HCT116 (cell line): ENCODE results near the gene ZNF433. TPM values are rescaled to one million over a fixed set of nuclear protein-coding genes. Genes with fewer than 3 reads are reported as not detected.
A peak's percentile ranks its signal among the peaks of the same experiment; 100 is the strongest.

Source experiments
- ATAC-seq: fragments of 200-7000 bp; cut with Tn5 transposase; 2 replicates; pipeline ENCODE4 v1.9.1; 2020; ENCODE audit warnings: mild to moderate bottlenecking, moderate library complexity
- BruUV-seq: library from RNA; stranded (reverse); fragments of 400-500 nt; replicated peaks from 2 replicates; lab custom pipeline; 2021; lab: Mats Ljungman, UMichigan
- CTCF ChIA-PET: fragments of 300-600 bp; sonication (Branson Sonifier 250); formaldehyde crosslinking; loops from one replicate; lab custom pipeline; 2021; ENCODE audit warnings: antibody characterized with exemption; lab: Charles Lee
- POLR2A ChIA-PET: fragments of 300-600, 350-600 bp; sonication (Branson Sonifier 250); formaldehyde crosslinking; loops from one replicate; lab custom pipeline; 2021; ENCODE audit warnings: antibody characterized with exemption; lab: Charles Lee
- RAD21 ChIA-PET, 2 experiments: fragments of 300-600 bp; sonication (Branson Sonifier 250); formaldehyde crosslinking; loops; one replicate each; lab custom pipeline; 2023; ENCODE audit warnings: low total read pairs in 2 of 2; ENCODE audit not compliant: uncharacterized antibody in 2 of 2, unreplicated experiment in 2 of 2, low non-redundant PET in 1 of 2; lab: Charles Lee
- DNase-seq: peaks from one replicate; pipeline ENCODE4 v3.0.0-alpha.2; 2010; ENCODE audit warnings: low read depth, low spot score
- H2AFZ ChIP-seq: fragments of 200-600 bp; shearing (Covaris generic), sonication (generic); 2 replicates; pipeline ENCODE4 v1.6.1; 2017; ENCODE audit warnings: low read depth, mixed run types, mixed read lengths, antibody characterized with exemption, low read length; ENCODE audit not compliant: poor library complexity, severe bottlenecking
- H3K27ac ChIP-seq: 2 replicates; pipeline ENCODE4 v1.5.1; 2012; ENCODE audit warnings: low read depth, low read length
- H3K27me3 ChIP-seq: fragments of 200-600 bp; sonication (generic); 2 replicates; pipeline ENCODE4 v1.6.1; 2016; ENCODE audit warnings: mixed run types, low read length, mixed read lengths; ENCODE audit not compliant: insufficient read depth
- H3K36me3 ChIP-seq, 2 experiments: fragments of 200-500 bp in 1 of 2; fragments of 200-600 bp in 1 of 2; sonication (Bioruptor generic) in 1 of 2; sonication (generic) in 1 of 2; 2 replicates each; pipeline versions ENCODE4 v1.5.1 to v1.6.1; 2014 to 2016; ENCODE audit warnings: low read length in 2 of 2, inconsistent platforms in 1 of 2, mixed read lengths in 1 of 2, mixed run types in 1 of 2; ENCODE audit not compliant: insufficient read depth in 2 of 2, control insufficient read depth in 1 of 2
- H3K4me1 ChIP-seq, 2 experiments: fragments of 200-600 bp in 1 of 2; sonication (generic) in 1 of 2; 2 replicates each; pipeline versions ENCODE4 v1.5.1 to v1.6.1; 2012 to 2017; ENCODE audit warnings: low read length in 2 of 2, inconsistent platforms in 1 of 2, mild to moderate bottlenecking in 1 of 2, mixed read lengths in 1 of 2, mixed run types in 1 of 2, moderate library complexity in 1 of 2; ENCODE audit not compliant: insufficient read depth in 2 of 2, control insufficient read depth in 1 of 2
- H3K4me2 ChIP-seq: fragments of 200-600 bp; sonication (generic); 2 replicates; pipeline ENCODE4 v1.6.1; 2017; ENCODE audit warnings: mixed run types, low read length, mixed read lengths
- H3K4me3 ChIP-seq, 2 experiments: fragments of 200-600 bp in 1 of 2; sonication (generic) in 1 of 2; replicated peaks in 1 of 2; 2 replicates each; pipeline ENCODE4 v1.5.1; 2011 to 2016; ENCODE audit warnings: low read length in 2 of 2, control low read depth in 1 of 2, low read depth in 1 of 2, mild to moderate bottlenecking in 1 of 2, mixed read lengths in 1 of 2, mixed run types in 1 of 2
- H3K79me2 ChIP-seq: fragments of 200-600 bp; sonication (generic); 2 replicates; pipeline ENCODE4 v1.6.1; 2017; ENCODE audit warnings: mild to moderate bottlenecking, mixed run types, low read length, moderate library complexity, mixed read lengths; ENCODE audit not compliant: insufficient read depth
- H3K9ac ChIP-seq: fragments of 200-600 bp; sonication (generic); 2 replicates; pipeline ENCODE4 v1.6.1; 2016; ENCODE audit warnings: low read length, mixed read lengths
- H3K9me2 ChIP-seq: fragments of 200-600 bp; sonication (generic), shearing (Covaris generic); 2 replicates; pipeline ENCODE4 v1.6.1; 2017; ENCODE audit warnings: mixed run types, mild to moderate bottlenecking, moderate library complexity; ENCODE audit not compliant: insufficient read depth
- H3K9me3 ChIP-seq, 2 experiments: fragments of 200-500 bp in 1 of 2; fragments of 200-600 bp in 1 of 2; sonication (Bioruptor generic) in 1 of 2; sonication (generic) in 1 of 2; 2 replicates each; pipeline ENCODE4 v1.6.1; 2014 to 2017; ENCODE audit warnings: low read length in 2 of 2, mixed read lengths in 2 of 2, inconsistent platforms in 1 of 2, low read depth in 1 of 2, mild to moderate bottlenecking in 1 of 2, mixed run types in 1 of 2, moderate library complexity in 1 of 2; ENCODE audit not compliant: control insufficient read depth in 1 of 2, insufficient read depth in 1 of 2
- H4K20me1 ChIP-seq: fragments of 200-600 bp; sonication (generic), shearing (Covaris generic); 2 replicates; pipeline ENCODE4 v1.6.1; 2017; ENCODE audit warnings: mixed run types, mild to moderate bottlenecking, moderate library complexity; ENCODE audit not compliant: insufficient read depth
- CEBPB ChIP-seq: IDR thresholded peaks from 2 replicates; pipeline ENCODE4 v1.6.1; 2012; ENCODE audit warnings: low read depth
- EGR1 ChIP-seq: IDR thresholded peaks from 2 replicates; pipeline ENCODE4 v1.6.1; 2012; ENCODE audit warnings: low read depth
- FOSL1 ChIP-seq: IDR thresholded peaks from 2 replicates; pipeline ENCODE4 v1.6.1; 2012; ENCODE audit warnings: low read depth
- JUND ChIP-seq: IDR thresholded peaks from 2 replicates; pipeline ENCODE4 v1.6.1; 2012
- POLR2AphosphoS5 ChIP-seq: IDR thresholded peaks from 2 replicates; pipeline ENCODE4 v1.6.1; 2011; ENCODE audit warnings: mild to moderate bottlenecking, low read depth, low read length, moderate library complexity
- REST ChIP-seq: IDR thresholded peaks from 2 replicates; pipeline ENCODE4 v1.6.1; 2012; ENCODE audit warnings: low read depth
- SIN3A ChIP-seq: IDR thresholded peaks from 2 replicates; pipeline ENCODE4 v1.6.1; 2012; ENCODE audit warnings: low read depth
- ZBTB33 ChIP-seq: IDR thresholded peaks from 2 replicates; pipeline ENCODE4 v1.6.1; 2011; ENCODE audit warnings: mild to moderate bottlenecking, low read length, moderate library complexity; ENCODE audit not compliant: insufficient replicate concordance; ENCODE audit errors: extremely low read depth
- ZNF274 ChIP-seq: fragments of 200-500 bp; sonication (Bioruptor generic); IDR thresholded peaks from 2 replicates; pipeline ENCODE4 v1.6.1; 2014; ENCODE audit warnings: mild to moderate bottlenecking, low read depth, low read length, inconsistent platforms
- intact Hi-C: fragments of 100-400 bp; cut with micrococcal nuclease; formaldehyde crosslinking; loops from 2 replicates; pipeline ENCODE4 v1.10.0; 2022
- total RNA-seq: library from RNA; stranded (reverse); gene quantifications from one replicate; pipeline ENCODE4 v1.2.1, GENCODE V29; 2021; ENCODE audit not compliant: unreplicated experiment

Gene ZNF433
- total RNA-seq, 1 experiment from 2014 or later, result not detected

- Histone ChIP-seq H3K4me2 (no peak overlapping the region), H2AFZ (no peak overlapping the region), H3K79me2 (no peaks in the 10 kb centered on the region), H3K27me3 (no peaks in the 10 kb centered on the region), H3K4me3 (no peak overlapping the region), H3K27ac (no peak overlapping the region), H3K4me1 (no peaks in the 10 kb centered on the region), H3K9me3 (peaks cover 8 to 19% of the 10 kb centered on the region in 2 experiments; a peak in 2 of 4 replicates)
- ATAC-seq, result no peak
- no TSS peak for BruUV-seq
- ChIA-PET RAD21 (no interaction called here), POLR2A (no interaction called here)
- TF ChIP-seq POLR2AphosphoS5 (no peak), JUND (no peak), EGR1 (no peak), FOSL1 (no peak)
- TF ChIP-seq, all 23 proteins: peak for 0
- Histone ChIP-seq H4K20me1 (no peaks in the 10 kb centered on the region), H3K9me2 (no peaks in the 10 kb centered on the region), H3K9ac (no peak overlapping the region), H3K36me3 (no peaks in the 10 kb centered on the region)
- CTCF ChIA-PET, result no interaction called here
- intact Hi-C loops, result no loop called here
- DNase-seq, result no peak
These were observed 12.4 kb upstream of the ZNF433 start for GRCh38 chr19:12047868-12048267.

- Histone ChIP-seq H3K9me3 (peaks cover 11 to 21% of the 10 kb centered on the region in 2 experiments; a peak in 2 of 4 replicates), H3K9me2 (no peaks in the 10 kb centered on the region), H2AFZ (no peak overlapping the region), H3K27ac (no peak overlapping the region), H3K4me1 (no peaks in the 10 kb centered on the region), H3K4me2 (no peak overlapping the region), H3K9ac (no peak overlapping the region), H3K27me3 (no peaks in the 10 kb centered on the region), H3K79me2 (no peaks in the 10 kb centered on the region), H4K20me1 (no peaks in the 10 kb centered on the region), H3K36me3 (no peaks in the 10 kb centered on the region), H3K4me3 (no peak overlapping the region)
- TF ChIP-seq ZBTB33 (no peak), SIN3A (no peak), POLR2AphosphoS5 (no peak), JUND (no peak), CEBPB (no peak), REST (no peak), ZNF274 (peak; percentile 56), FOSL1 (no peak)
- ATAC-seq, result no peak
- ChIA-PET CTCF (no interaction called here), POLR2A (no interaction called here), RAD21 (no interaction called here)
- BruUV-seq, result no TSS peak
- intact Hi-C loops, result no loop called here
- DNase-seq, result no peak
These were observed 8.4 kb upstream of the ZNF433 start for GRCh38 chr19:12043752-12044422.
